Stimulated activated CD8-positive, alpha-beta memory T cell treated with anti-CD3 and anti-CD28 coated beads, Interleukin-4, amount 100 ng/mL, for 48 hours (primary cell): ENCODE data around the gene AP3M1.

Source experiments
- DNase-seq: peaks from one replicate; pipeline ENCODE4 v3.0.0-alpha.2; 2020

Gene AP3M1

DNA sequence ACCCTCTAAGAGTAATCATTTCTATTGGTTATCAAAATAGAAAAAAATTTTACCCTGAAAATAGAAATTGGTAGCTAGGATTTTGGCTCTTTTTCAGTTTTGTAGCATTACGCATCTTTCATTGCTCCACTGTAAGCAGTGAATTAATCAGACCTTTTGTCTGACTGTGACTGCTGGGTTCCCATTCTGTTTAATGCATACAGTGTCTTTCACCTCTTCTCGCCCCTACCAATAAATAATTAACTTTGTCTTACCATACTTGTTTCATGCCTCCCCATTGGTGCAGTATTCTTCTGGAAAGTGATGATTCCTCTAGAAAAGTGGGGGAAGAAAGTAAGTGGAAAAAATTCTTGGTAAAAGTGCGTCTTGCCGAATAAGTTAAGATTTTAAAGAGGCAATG, 73.2 kb downstream of the AP3M1 start:
- DNase-seq: no peak

DNA sequence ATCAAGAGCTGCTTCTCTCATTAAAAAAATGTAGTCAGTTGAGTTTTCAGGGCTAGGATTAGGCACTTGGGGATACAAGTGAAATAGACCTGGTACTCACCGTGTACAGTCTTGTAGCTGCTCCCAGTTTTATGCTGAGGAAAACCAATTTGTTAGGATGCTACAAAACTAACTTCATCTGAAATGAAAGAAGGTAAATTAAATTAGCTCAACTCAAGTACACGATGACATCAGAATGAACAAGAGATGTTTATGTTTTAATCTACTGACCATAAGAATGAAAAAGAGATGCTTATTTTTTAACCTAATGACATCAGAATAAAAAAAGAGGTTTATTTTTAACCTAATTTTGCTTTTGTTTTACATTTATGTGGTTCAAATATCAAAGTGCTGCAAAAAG, 73.7 kb downstream of the AP3M1 start:
- DNase-seq: no peak

DNA sequence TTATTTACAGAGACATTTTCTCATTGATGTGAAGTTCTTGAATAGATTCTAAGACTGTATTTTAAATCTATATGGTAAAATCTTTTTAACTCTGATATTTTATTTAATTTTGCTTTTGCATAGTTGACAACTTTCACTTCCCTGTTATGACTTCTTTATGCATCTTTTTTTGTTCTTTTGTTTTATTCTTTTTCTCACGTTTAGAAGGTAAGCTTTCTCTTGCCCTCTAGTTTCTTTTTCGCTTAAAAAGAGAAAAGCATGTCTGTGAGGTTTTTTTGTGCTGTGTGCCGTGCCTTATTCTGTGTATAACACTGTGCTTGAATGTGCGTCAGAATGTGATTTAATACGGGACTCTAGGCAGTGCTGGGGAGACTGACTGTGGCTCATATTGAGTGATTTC, 74.7 kb downstream of the AP3M1 start:
- no peak for DNase-seq

DNA sequence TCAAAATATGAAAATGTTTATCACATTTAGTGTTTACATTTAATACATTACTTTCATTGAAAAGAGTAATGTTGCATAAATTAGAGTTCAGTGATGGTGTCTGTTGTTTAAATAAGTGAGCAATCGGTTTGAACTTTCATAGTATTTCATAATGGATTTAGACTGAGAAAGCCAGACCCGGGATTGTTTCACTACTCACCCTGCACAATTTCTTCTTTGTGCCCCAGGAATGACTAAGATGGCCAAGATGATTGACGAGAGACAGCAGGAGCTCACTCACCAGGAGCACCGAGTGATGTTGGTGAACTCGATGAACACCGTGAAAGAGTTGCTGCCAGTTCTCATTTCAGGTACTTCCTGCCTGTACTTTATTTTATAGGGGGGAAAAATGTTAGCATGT, 78.1 kb downstream of the AP3M1 start:
- DNase-seq: no peak

DNA sequence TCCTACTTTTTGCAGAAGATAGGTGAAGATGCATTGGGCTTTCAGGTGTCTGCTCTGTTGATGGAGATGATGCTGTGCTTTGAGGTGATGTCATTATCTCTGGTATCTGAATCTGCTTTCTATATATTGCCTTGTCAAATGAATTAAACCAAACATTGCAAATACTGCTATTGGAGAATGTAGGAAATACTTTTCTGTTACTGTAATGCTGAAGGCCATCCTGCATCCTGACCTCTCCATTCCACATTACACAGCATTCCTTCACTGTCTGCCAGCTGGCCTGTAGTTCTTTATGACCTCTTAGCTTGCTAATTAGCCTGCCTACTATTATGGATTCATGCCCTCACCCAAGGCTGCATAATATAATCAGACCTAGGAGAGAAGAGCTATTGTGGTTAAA, 79.5 kb downstream of the AP3M1 start:
- DNase-seq: no peak
